PC-3 (cell line): ENCODE measurements around the gene CD44.

Experiments
- EZH2 ChIP-seq: fragments of 300-600 bp; sonication (generic); IDR thresholded peaks from one replicate; pipeline ENCODE4 v1.6.1; 2017; ENCODE audit warnings: antibody characterized with exemption, mild to moderate bottlenecking, low read length; ENCODE audit not compliant: unreplicated experiment
- EZH2phosphoT487 ChIP-seq: fragments of 300-600 bp; sonication (generic); IDR thresholded peaks from 2 replicates; pipeline ENCODE4 v1.6.1; 2018; ENCODE audit warnings: mild to moderate bottlenecking, antibody characterized with exemption, low read length, borderline replicate concordance
- TF ChIP-seq, protein P1 (sequence below): fragments of 300-600 bp; sonication (generic); conservative IDR thresholded peaks from 2 replicates; pipeline ENCODE4 v1.5.1; 2017; ENCODE audit warnings: antibody characterized with exemption, low read depth, mild to moderate bottlenecking, low read length

DNA sequence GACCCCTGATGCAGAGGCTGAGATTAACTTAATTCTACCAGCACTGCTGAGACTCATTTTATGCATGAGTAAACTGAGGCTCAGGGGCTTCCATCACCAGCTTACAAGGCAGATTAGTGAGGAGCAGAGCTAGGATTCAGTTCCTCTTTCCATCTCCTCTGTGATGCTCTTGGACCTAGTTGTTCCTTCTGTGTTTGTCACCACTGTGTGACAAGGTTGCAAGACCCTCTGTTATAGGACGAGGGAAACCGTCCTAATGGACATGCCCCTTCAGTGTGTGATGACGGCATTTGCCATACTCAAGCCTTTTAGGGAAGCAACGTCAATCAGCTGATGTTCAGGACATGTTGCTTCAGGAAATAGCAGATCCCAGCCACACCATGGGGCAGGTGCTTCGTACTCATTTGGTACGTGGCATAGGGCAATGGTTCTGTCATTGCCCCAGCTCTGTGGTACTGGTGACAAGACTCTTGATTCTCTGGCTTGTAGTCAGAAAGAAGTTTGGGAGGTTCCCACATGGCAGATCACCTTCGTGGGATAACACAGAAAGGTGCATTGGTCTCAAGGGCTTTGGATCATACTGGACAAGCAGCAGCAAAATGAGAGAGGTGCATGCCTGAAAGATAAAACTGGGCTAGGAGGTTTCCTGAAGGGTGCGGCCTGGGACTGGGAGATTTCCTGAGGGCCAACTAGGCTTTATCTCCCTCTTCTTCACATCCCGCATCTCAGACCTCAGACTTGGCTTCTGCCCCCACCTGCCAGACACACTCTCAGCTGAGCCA, 23.9 kb upstream of the CD44 start:
- TF ChIP-seq EZH2phosphoT487 (no peak), EZH2 (no peak)
- TF ChIP-seq, protein P1, sequence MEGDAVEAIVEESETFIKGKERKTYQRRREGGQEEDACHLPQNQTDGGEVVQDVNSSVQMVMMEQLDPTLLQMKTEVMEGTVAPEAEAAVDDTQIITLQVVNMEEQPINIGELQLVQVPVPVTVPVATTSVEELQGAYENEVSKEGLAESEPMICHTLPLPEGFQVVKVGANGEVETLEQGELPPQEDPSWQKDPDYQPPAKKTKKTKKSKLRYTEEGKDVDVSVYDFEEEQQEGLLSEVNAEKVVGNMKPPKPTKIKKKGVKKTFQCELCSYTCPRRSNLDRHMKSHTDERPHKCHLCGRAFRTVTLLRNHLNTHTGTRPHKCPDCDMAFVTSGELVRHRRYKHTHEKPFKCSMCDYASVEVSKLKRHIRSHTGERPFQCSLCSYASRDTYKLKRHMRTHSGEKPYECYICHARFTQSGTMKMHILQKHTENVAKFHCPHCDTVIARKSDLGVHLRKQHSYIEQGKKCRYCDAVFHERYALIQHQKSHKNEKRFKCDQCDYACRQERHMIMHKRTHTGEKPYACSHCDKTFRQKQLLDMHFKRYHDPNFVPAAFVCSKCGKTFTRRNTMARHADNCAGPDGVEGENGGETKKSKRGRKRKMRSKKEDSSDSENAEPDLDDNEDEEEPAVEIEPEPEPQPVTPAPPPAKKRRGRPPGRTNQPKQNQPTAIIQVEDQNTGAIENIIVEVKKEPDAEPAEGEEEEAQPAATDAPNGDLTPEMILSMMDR: no peak
